Hepatocyte (in vitro differentiated cells): ENCODE results near the gene VRK2. TPM values are rescaled to one million over a fixed set of nuclear protein-coding genes. Genes with fewer than 3 reads are reported as not detected.

ENCODE experiments used
- DNase-seq: peaks from one replicate; pipeline ENCODE4 v3.0.0-alpha.2; 2016; ENCODE audit warnings: low spot score
- H2AFZ ChIP-seq: fragments of 200-600 bp; sonication (generic); 2 replicates; pipeline ENCODE4 v1.6.0; 2016; ENCODE audit warnings: antibody characterized with exemption, mild to moderate bottlenecking
- H3K27ac ChIP-seq: fragments of 200-600 bp; sonication (generic); 2 replicates; pipeline ENCODE4 v1.5.1; 2016; ENCODE audit warnings: mild to moderate bottlenecking
- H3K27me3 ChIP-seq: fragments of 200-600 bp; sonication (generic); 2 replicates; pipeline ENCODE4 v1.6.1; 2016
- H3K36me3 ChIP-seq: fragments of 200-600 bp; sonication (generic); replicated peaks from 2 replicates; pipeline ENCODE4 v1.5.1; 2016; ENCODE audit warnings: low read depth; ENCODE audit not compliant: insufficient read depth
- H3K4me1 ChIP-seq: fragments of 200-600 bp; sonication (generic); 2 replicates; pipeline ENCODE4 v1.5.1; 2016; ENCODE audit warnings: mild to moderate bottlenecking, moderate library complexity; ENCODE audit not compliant: insufficient read depth
- H3K4me2 ChIP-seq: fragments of 200-600 bp; sonication (generic); 2 replicates; pipeline ENCODE4 v1.6.0; 2016
- H3K4me3 ChIP-seq: fragments of 200-600 bp; sonication (generic); 2 replicates; pipeline ENCODE4 v1.5.1; 2016; ENCODE audit warnings: mild to moderate bottlenecking
- H3K79me2 ChIP-seq: fragments of 200-600 bp; sonication (generic); 2 replicates; pipeline ENCODE4 v1.6.0; 2017; ENCODE audit warnings: mild to moderate bottlenecking
- H3K9me2 ChIP-seq: fragments of 200-600 bp; sonication (generic); replicated peaks from 2 replicates; pipeline ENCODE4 v1.6.0; 2017; ENCODE audit warnings: mild to moderate bottlenecking; ENCODE audit not compliant: insufficient read depth
- H3K9me3 ChIP-seq: fragments of 200-600 bp; sonication (generic); 2 replicates; pipeline ENCODE4 v1.5.1; 2016; ENCODE audit warnings: low read depth, mild to moderate bottlenecking
- H4K20me1 ChIP-seq: fragments of 200-600 bp; sonication (generic); 2 replicates; pipeline ENCODE4 v1.6.0; 2016; ENCODE audit warnings: mild to moderate bottlenecking; ENCODE audit not compliant: insufficient read depth, poor library complexity, severe bottlenecking
- CTCF ChIP-seq: fragments of 200-600 bp; sonication (generic); IDR thresholded peaks from 2 replicates; pipeline ENCODE4 v1.5.1; 2016; ENCODE audit warnings: antibody characterized with exemption, mild to moderate bottlenecking; ENCODE audit not compliant: poor library complexity
- EZH2 ChIP-seq: fragments of 200-600 bp; sonication (generic); IDR thresholded peaks from 2 replicates; pipeline ENCODE4 v1.6.1; 2016; ENCODE audit warnings: antibody characterized with exemption, mild to moderate bottlenecking, borderline replicate concordance
- EZH2phosphoT487 ChIP-seq: fragments of 200-600 bp; sonication (generic); IDR thresholded peaks from one replicate; pipeline ENCODE4 v1.6.1; 2018; ENCODE audit warnings: antibody characterized with exemption, mild to moderate bottlenecking, low read depth, moderate library complexity; ENCODE audit not compliant: unreplicated experiment, severe bottlenecking
- WGBS: methylation state at CpG from one replicate; pipeline ENCODE4 v1.1.6; 2016; ENCODE audit warnings: low lambda C conversion rate; ENCODE audit errors: missing lambda C conversion rate; 5-methylcytosine and 5-hydroxymethylcytosine counted together
- polyA plus RNA-seq: library from polyadenylated mRNA; unstranded; fragments of >200 nt; fragmentation: Nextera tagmentation; extraction: Ambion mirVana; gene quantifications from 2 replicates; pipeline ENCODE4 v1.2.1, GENCODE V29; 2016
- total RNA-seq: library from RNA; depleted of rRNA; stranded (reverse); fragments of >200 nt; gene quantifications from 2 replicates; pipeline ENCODE4 v1.2.3, GENCODE V29; 2014

Gene VRK2
- total and polyA plus RNA-seq, 2 experiments from 2014 or later = 16.5 to 19.3 TPM

DNA sequence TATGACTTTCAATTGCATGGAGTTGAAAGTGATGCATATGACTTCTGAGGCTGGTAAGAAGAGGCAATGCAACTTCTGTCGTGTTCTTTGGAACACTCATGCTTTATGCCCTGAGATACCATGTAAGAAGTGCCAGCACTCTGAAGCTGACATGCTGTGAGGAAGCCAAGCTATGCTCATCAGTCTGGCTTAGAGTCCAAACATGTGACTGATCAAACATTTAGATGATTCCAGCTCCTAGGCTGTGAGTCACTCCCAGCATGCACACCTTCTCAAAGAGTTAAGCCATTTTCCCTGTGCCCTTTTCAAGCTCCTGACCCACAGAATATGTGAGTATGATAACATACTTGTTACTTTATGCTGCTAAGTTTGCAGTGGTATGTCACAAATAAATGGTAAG lies 15.8 kb upstream of the VRK2 start:
- Histone ChIP-seq H3K36me3 (no peaks in the 10 kb centered on the region), H3K27me3 (no peaks in the 10 kb centered on the region), H2AFZ (no peak overlapping the region), H3K9me3 (no peaks in the 10 kb centered on the region), H3K4me2 (no peak overlapping the region), H3K9me2 (no peaks in the 10 kb centered on the region), H3K4me3 (no peak overlapping the region), H3K4me1 (no peaks in the 10 kb centered on the region), H3K27ac (no peak overlapping the region), H3K79me2 (no peaks in the 10 kb centered on the region), H4K20me1 (no peaks in the 10 kb centered on the region)
- no peak for DNase-seq
- 81% methylated on average over 1 of the region's 1 CpG for WGBS
- TF ChIP-seq EZH2phosphoT487 (no peak), EZH2 (no peak), CTCF (no peak)

- no peaks in the 10 kb centered on the region for H3K27me3 ChIP-seq
- DNase-seq = no peak
- H3K9me2 ChIP-seq = no peaks in the 10 kb centered on the region
- H4K20me1 ChIP-seq = no peaks in the 10 kb centered on the region
- H3K36me3 ChIP-seq = no peaks in the 10 kb centered on the region
- no peak overlapping the region for H3K4me3 ChIP-seq
- no peak overlapping the region for H2AFZ ChIP-seq
- WGBS = 88% methylated on average over 3 of the region's 3 CpGs
- no peak for TF ChIP-seq EZH2phosphoT487
- no peak for TF ChIP-seq EZH2
- no peak for TF ChIP-seq CTCF
- H3K4me2 ChIP-seq = no peak overlapping the region
- H3K79me2 ChIP-seq = no peaks in the 10 kb centered on the region
- no peaks in the 10 kb centered on the region for H3K4me1 ChIP-seq
- no peak overlapping the region for H3K27ac ChIP-seq
- no peaks in the 10 kb centered on the region for H3K9me3 ChIP-seq
Observed at GRCh38 chr2:58032016-58032763, 14.4 kb upstream of the VRK2 start.

DNA sequence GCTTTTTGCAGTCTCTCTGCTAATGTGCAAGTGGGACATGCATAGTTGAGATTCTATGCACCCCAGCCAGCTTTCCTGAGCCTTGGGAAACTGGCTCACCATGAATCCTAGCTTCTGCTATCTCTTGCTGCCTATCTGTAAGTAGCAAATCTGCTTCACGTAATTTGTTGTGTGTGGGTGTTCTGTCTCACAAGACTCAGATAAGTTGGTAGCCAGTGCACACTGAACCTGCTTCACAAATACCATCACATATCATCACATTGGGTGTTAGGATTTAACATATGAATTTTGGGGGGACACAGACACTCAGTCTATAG lies 13.9 kb upstream of the VRK2 start:
- DNase-seq = no peak
- Histone ChIP-seq H3K4me3 (no peak overlapping the region), H2AFZ (no peak overlapping the region), H4K20me1 (no peaks in the 10 kb centered on the region), H3K36me3 (no peaks in the 10 kb centered on the region), H3K9me2 (no peaks in the 10 kb centered on the region), H3K79me2 (no peaks in the 10 kb centered on the region), H3K27me3 (no peaks in the 10 kb centered on the region), H3K9me3 (no peaks in the 10 kb centered on the region), H3K4me1 (no peaks in the 10 kb centered on the region), H3K27ac (no peak overlapping the region), H3K4me2 (no peak overlapping the region)
- WGBS = 50% methylated on average over 1 of the region's 1 CpG
- TF ChIP-seq EZH2 = no peak

DNA sequence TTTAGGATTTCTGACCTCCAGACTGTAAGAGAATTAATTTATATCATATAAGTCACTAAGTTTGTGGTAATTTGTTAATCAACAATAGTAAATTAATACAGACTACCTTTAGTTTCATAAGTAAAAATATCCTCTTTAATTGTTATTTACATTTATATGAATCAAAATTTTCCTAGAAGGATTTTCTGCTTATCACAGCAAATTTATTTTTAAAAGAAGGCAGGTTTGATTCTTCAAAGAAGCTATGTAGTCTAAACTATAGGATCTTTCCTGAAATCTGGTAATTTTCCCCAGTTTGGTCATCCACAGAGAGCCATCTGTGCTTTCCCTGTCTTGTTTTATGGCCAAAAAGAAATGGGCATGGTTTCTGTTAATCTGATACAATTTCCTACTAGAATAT lies 13.1 kb upstream of the VRK2 start:
- DNase-seq = no peak

More for the DNA sequence above, 13.1 kb upstream of the VRK2 start:
- H3K4me1 ChIP-seq = no peaks in the 10 kb centered on the region
- no peak overlapping the region for H3K4me3 ChIP-seq
- H3K27ac ChIP-seq = no peak overlapping the region
- no peak for TF ChIP-seq EZH2phosphoT487
- no peak for TF ChIP-seq EZH2
- no peak for TF ChIP-seq CTCF
- H3K79me2 ChIP-seq = no peaks in the 10 kb centered on the region
- no peaks in the 10 kb centered on the region for H3K27me3 ChIP-seq
- H3K36me3 ChIP-seq = no peaks in the 10 kb centered on the region
- no peak overlapping the region for H2AFZ ChIP-seq
- H3K9me2 ChIP-seq = no peaks in the 10 kb centered on the region
- no peaks in the 10 kb centered on the region for H3K9me3 ChIP-seq
- H3K4me2 ChIP-seq = no peak overlapping the region
- H4K20me1 ChIP-seq = no peaks in the 10 kb centered on the region
